Activated CD8-positive, alpha-beta memory T cell treated with anti-CD3 and anti-CD28 coated beads, Interleukin-2, amount 50 U/mL, for 4 hours (primary cell): ENCODE results near the gene NT5C.

Source experiments
- DNase-seq: peaks from one replicate; pipeline ENCODE4 v3.0.0-alpha.2; 2020

The NT5C gene

GRCh38 chr17:75090871-75091854 lies 40.4 kb downstream of the NT5C start:
- DNase-seq = no peak

GRCh38 chr17:75088465-75089417 lies 42.8 kb downstream of the NT5C start:
- DNase-seq = no peak

DNA sequence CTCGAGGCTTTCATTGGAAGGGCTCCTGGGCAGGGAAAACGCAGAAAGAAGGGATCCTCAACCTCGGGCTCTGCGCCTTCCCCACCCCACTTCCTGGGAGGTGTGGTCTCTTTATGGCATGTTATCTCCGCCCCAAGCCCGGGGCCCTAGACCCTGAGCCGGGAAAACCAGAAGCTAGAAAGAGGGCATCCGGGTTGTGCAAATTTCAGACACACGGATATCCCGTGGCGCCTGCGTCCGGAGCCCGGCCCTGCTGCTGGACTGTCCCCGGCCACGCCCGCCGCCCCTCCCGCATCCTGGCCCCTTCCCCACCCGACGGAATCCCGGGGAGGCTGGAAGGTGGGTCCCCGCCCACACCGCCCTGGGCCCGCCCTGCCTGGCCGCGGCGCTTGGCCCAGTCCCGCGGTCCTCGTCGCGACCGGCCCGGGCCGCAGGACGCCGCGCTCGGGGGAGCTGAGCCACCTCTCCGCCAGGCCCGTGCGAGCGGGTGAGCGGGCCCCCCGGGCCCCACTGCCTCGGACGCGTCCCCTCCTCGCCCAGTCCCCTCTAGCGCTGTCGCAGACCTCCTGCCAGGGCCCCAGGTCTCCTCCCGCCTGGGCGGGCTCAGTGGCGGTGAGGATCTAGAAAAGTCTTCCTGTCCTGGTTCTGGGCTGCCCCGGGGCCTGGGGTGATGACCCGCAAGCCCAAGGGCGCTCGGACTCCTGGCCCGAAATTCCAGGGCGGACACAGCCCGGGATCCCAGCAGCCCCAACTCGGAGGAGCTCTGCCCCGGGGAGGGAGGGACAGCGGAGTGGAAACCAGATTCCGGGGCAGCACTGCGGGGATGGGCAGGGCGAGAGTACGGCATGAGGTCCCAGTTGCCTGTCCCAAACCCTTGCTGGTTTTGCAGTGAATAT lies 43.7 kb downstream of the NT5C start, which contains the start of gene SLC16A5:
Gene SLC16A5, plus strand, starts transcription at position 397 of the 896 bp plus-strand sequence. CDS start 5,683 bp downstream, outside the sequence.
- peak; percentile 41 for DNase-seq

DNA sequence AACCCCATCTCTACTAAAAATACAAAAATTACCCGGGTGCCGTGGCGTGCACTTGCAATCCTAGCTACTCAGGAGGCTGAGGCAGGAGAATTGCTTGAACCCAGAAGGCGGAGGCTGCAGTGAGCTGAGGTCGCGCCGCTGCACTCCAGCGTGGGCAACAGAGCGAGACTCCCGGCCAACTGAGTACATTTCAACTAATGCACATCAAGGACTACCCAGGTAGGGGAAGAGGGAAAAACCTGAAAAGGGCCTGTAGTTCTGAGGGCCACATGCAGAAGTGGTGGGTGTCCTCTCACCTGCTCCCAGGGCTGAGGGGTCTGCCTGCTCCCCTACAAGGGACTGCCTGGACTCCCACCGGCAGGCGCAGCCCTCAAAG lies 44.4 kb downstream of the NT5C start:
- no peak for DNase-seq

DNA sequence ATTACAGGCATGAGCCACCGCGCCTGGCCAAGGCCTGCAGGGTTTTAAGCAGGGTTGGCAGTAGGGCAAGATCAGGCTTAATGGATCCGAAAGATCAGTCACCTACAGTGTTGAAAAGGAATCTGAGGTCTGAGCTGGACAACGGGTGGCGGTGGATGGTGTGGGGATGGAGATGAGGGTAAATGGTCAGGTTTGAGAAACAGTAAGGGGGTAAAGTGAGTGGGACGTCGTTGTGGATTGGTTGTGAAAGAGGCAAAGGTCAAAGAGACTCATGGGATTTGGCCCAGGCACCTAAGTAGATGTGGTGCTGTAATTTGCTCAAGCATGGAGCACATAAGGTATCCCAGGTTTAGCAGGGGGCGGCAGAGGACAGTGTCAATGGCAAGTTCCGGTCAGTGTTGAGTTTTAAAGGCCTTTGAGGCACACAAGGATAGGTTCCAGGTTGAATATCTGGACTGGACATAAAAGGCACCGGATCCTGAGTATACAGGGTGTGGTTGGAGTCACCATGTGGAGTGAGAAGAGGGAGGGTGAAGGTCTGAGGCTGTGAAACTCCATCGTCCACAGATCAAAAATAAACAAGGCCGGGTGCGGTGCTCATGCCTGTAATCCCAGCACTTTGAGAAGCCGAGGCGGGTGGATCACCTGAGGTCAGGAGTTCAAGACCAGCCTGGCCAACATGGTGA lies 44.9 kb downstream of the NT5C start:
- no peak for DNase-seq

DNA sequence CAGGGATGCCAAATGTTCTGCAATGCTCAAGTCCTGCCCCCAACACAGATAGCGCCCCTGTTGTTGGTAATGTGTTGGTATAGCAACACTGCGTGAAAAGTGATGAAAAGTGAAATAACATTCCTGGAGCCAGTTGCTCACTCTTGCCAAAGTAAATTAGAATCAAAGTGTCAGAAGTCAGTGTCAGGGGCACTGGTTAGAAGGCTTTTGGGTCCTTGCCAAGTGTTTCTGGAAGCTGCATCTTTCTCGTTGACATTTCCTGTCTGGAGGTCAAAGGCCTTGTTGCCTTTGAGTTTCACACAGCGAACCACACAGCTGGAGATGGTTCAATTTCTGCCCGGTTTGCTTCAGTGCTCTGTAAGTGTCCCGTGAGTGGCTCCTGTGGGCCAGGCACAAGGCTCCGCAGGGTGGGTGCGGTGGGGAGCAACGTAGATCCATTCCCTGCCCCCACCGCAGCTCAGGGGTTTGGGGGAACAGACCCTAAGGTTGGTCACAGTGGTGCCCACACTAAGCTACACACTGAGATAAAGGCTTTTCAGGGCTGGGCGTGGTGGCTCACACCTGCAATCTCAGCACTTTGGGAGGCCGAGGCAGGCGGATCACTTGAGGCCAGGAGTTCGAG lies 47.4 kb downstream of the NT5C start:
- DNase-seq = no peak

- no peak for DNase-seq
Measured at GRCh38 chr17:75082683-75083082, 48.9 kb downstream of the NT5C start.

DNA sequence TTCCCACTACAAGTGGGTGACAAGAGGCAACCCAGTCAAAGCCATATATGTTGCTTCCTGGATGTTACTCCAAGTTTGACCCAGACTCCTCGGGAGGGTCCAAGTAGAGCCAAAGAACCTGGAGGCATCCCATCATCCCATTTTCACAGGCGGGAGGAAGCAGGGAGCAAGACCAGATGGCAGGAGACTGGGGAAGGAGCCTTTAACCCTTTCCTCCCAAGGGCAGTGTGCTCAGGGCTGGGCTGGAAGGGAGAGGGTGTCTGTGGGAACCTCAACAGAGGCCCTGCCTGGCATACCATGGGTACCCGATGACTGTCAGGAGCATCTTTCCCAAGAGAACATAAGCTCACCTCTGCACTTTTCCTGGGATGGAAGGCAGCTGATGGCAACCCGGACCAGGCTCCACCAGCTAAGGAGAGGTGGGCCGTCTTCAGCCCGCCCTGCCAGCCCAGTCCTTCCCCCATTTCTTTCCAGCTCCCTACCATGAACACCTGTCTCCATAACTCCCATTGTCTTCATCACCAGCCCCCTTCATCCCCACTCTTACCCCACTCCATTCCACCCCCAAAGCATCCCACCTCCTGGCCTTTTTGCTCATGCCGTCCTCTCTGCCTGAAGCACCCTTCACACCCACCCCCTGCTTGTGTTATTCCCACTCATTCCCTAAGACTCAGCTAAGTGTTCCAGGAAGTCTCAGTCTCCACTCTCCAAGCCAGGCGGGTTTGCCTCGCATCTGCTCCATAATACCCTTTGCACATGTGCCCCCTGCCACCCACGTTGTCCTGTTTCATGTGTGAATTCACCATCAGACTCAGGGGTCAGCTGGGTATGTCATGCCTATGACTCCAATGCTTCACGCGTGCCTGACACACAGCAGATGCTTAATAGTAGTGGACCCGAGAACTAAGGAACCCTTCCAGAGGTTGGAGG lies 49.7 kb downstream of the NT5C start:
- DNase-seq = no peak
